Uterus (tissue), 4 donors: ENCODE measurements around the gene TMPRSS9. TPM values are rescaled to one million over a fixed set of nuclear protein-coding genes. Genes with fewer than 3 reads are reported as not detected.
A peak's percentile ranks its signal among the peaks of the same experiment; 100 is the strongest.

Source experiments
- DNase-seq, 2 donors: peaks; one replicate each; pipeline ENCODE4 v3.0.0-alpha.2; 2019 to 2020
- H3K27ac ChIP-seq, 2 donors: fragments of 200-600 bp; sonication (generic); 1 replicate in 1 of 2; 2 replicates in 1 of 2; pipeline ENCODE4 v1.5.1; 2016 to 2018
- H3K27me3 ChIP-seq, 2 donors: fragments of 200-600 bp; sonication (generic); one replicate each; pipeline ENCODE4 v1.5.1; 2018 to 2019; ENCODE audit warnings: control low read depth in 1 of 2
- H3K36me3 ChIP-seq, 2 donors: fragments of 200-600 bp; sonication (generic); one replicate each; pipeline ENCODE4 v1.5.1; 2019; ENCODE audit warnings: control low read depth in 1 of 2
- H3K4me1 ChIP-seq, 2 donors: fragments of 200-600 bp; sonication (generic); one replicate each; pipeline ENCODE4 v1.5.1; 2018 to 2019; ENCODE audit warnings: control low read depth in 1 of 2
- H3K4me3 ChIP-seq, 2 donors: fragments of 200-600 bp; sonication (generic); 1 replicate in 1 of 2; 2 replicates in 1 of 2; pipeline ENCODE4 v1.5.1; 2018 to 2019; ENCODE audit warnings: mild to moderate bottlenecking in 1 of 2
- H3K9me3 ChIP-seq, 2 donors: fragments of 200-600 bp; sonication (generic); one replicate each; pipeline ENCODE4 v1.5.1; 2019; ENCODE audit warnings: control low read depth in 1 of 2
- CTCF ChIP-seq, 4 experiments: fragments of 200-600 bp in 2 of 4; fragments of 450-650 bp in 2 of 4; sonication (generic) in 2 of 4; IDR thresholded peaks; one replicate each; pipeline ENCODE4 v1.5.1; 2016 to 2019; ENCODE audit warnings: antibody characterized with exemption in 4 of 4, mild to moderate bottlenecking in 2 of 4, moderate library complexity in 1 of 4
- POLR2A ChIP-seq, 2 donors: fragments of 450-650 bp; IDR thresholded peaks; one replicate each; pipeline ENCODE4 v1.6.1; 2016; ENCODE audit warnings: antibody characterized with exemption in 2 of 2, mild to moderate bottlenecking in 1 of 2, moderate library complexity in 1 of 2
- intact Hi-C: fragments of 100-400 bp; cut with DNase I; formaldehyde crosslinking; loops from one replicate; pipeline ENCODE4 v1.15.1; 2023; ENCODE audit warnings: low total_unique reads
- total RNA-seq, 4 donors: library from RNA; depleted of rRNA in 3 of 4; stranded (reverse); fragments of >200 nt in 3 of 4; gene quantifications; one replicate each; pipeline versions ENCODE4 v1.1.0 to v1.2.4, GENCODE V29; 2014 to 2023
- donor health status: DM: yes; HTN: yes; CAD: no.

Gene TMPRSS9
- total RNA-seq, 4 donors from 2014 or later: 0.69 TPM; not detected in 3

- H3K36me3 ChIP-seq: no peaks in the 10 kb centered on the region
- no peaks in the 10 kb centered on the region for H3K27me3 ChIP-seq
- peak overlapping the region; percentile 62 to 70 for H3K4me3 ChIP-seq
- intact Hi-C loops: no loop called here
- H3K9me3 ChIP-seq: no peaks in the 10 kb centered on the region
- H3K27ac ChIP-seq: no peak overlapping the region
- peaks cover 6 to 29% of the 10 kb centered on the region in 2 donors for H3K4me1 ChIP-seq
- TF ChIP-seq CTCF (IDR thresholded peaks at IDR 0.05) (no peak), POLR2A (IDR thresholded peaks at IDR 0.05) (no peak)
- DNase-seq: no peak
Measured at GRCh38 chr19:2425622-2426581, 65.8 kb downstream of the TMPRSS9 start.

- TF ChIP-seq POLR2A (IDR thresholded peaks at IDR 0.05) (no peak), CTCF (IDR thresholded peaks at IDR 0.05) (no peak)
- peak overlapping the region; percentile 62 to 70 for H3K4me3 ChIP-seq
- DNase-seq: no peak
- intact Hi-C loops: no loop called here
- no peaks in the 10 kb centered on the region for H3K9me3 ChIP-seq
- H3K36me3 ChIP-seq: no peaks in the 10 kb centered on the region
- peak overlapping the region; percentile 94 to 97 for H3K27ac ChIP-seq
- H3K27me3 ChIP-seq: no peaks in the 10 kb centered on the region
- peaks cover 6 to 29% of the 10 kb centered on the region in 2 donors for H3K4me1 ChIP-seq
Measured at GRCh38 chr19:2426611-2427428, 66.8 kb downstream of the TMPRSS9 start.

- Histone ChIP-seq H3K36me3 (no peaks in the 10 kb centered on the region), H3K9me3 (no peaks in the 10 kb centered on the region), H3K4me3 (peak within 1 kb of the TSS; percentile 62 to 70), H3K27ac (peak within 1 kb of the TSS; percentile 94 to 97), H3K27me3 (no peaks in the 10 kb centered on the region), H3K4me1 (peaks cover 6 to 29% of the 10 kb centered on the region in 2 donors)
- TF ChIP-seq CTCF (IDR thresholded peaks at IDR 0.05) (peak in 2 of 4 experiments; percentile 7 to 27), POLR2A (IDR thresholded peaks at IDR 0.05) (peak in 1 of 2 donors; percentile 72)
- intact Hi-C loops: no loop called here
- DNase-seq: peak; percentile 95 to 97
Measured at GRCh38 chr19:2427429-2428320, 67.6 kb downstream of the TMPRSS9 start, which contains the start of gene TIMM13. TSS of gene TIMM13 (minus strand) at chr19:2427586. CDS start at chr19:2427533, 53 bp downstream.

- TF ChIP-seq CTCF (IDR thresholded peaks at IDR 0.05): no peak
- peaks cover 6 to 29% of the 10 kb centered on the region in 2 donors for H3K4me1 ChIP-seq
- peak overlapping the region; percentile 94 to 97 for H3K27ac ChIP-seq
- H3K27me3 ChIP-seq: no peaks in the 10 kb centered on the region
- no peaks in the 10 kb centered on the region for H3K9me3 ChIP-seq
- peak overlapping the region; percentile 62 to 70 for H3K4me3 ChIP-seq
- DNase-seq: peak in 1 of 2 donors; percentile 40
- no peaks in the 10 kb centered on the region for H3K36me3 ChIP-seq
- intact Hi-C loops: no loop called here
Measured at GRCh38 chr19:2428321-2428690, 68.2 kb downstream of the TMPRSS9 start.
